Left ventricle myocardium inferior (tissue), 1 donor: ENCODE data around the gene CDH4. TPM values are rescaled to one million over a fixed set of nuclear protein-coding genes. Genes with fewer than 3 reads are reported as not detected.
A peak's percentile ranks its signal among the peaks of the same experiment; 100 is the strongest.

Source experiments
- DNase-seq: peaks from one replicate; pipeline ENCODE4 v3.0.0-alpha.2; 2020
- H3K27ac ChIP-seq: fragments of 200-600 bp; replicated peaks from 2 replicates; pipeline ENCODE4 v1.8.0; 2021
- H3K27me3 ChIP-seq: fragments of 200-600 bp; 2 replicates; pipeline ENCODE4 v1.8.0; 2021; ENCODE audit warnings: low read depth
- H3K36me3 ChIP-seq: fragments of 200-600 bp; 2 replicates; pipeline ENCODE4 v1.8.0; 2021
- H3K4me1 ChIP-seq: fragments of 200-600 bp; 2 replicates; pipeline ENCODE4 v1.8.0; 2021
- H3K4me3 ChIP-seq: fragments of 200-600 bp; 2 replicates; pipeline ENCODE4 v1.8.0; 2021; ENCODE audit warnings: mild to moderate bottlenecking, moderate library complexity
- H3K9me3 ChIP-seq: fragments of 200-600 bp; replicated peaks from 2 replicates; pipeline ENCODE4 v1.8.0; 2021
- intact Hi-C: fragments of 100-400 bp; cut with micrococcal nuclease; formaldehyde crosslinking; loops from one replicate; pipeline ENCODE4 v1.11.0; 2022
- total RNA-seq: library from RNA; stranded (reverse); fragmentation: NEBNext Ultra II Directional; extraction: Animal tissue kit (Norgen Biotek cat#: 25700); gene quantifications from one replicate; pipeline ENCODE4 v1.2.1, GENCODE V29; 2021
- TF ChIP-seq, protein P1 (sequence below): fragments of 200-600 bp; IDR thresholded peaks from 2 replicates; pipeline ENCODE4 v1.8.0; 2021; ENCODE audit warnings: antibody characterized with exemption, mild to moderate bottlenecking, borderline replicate concordance
- donor health status: DM: no; HTN: yes; CAD: no; lungs with severe emphysema.

CDH4 gene
- total RNA-seq, 1 donor from 2014 or later: 0.05 TPM

DNA sequence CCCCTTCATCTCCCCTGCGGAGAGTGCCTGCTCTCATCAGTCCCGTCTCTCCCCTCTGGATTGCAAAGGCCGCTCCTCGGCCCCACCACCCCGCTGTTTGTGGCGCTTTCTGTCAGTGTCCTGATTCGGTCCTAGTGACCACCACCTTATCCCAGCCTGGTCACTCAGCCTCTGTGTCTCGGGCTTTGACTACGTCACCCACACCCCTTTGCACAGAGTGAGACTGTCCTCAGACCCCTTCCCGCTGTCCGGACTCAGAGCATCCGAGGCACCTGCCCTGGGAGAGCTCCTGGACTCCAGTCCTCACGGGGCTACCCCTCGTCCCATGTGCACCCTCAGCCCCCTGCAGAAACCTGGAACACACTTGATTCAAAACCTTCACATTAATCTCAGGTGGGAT, 433.4 kb downstream of the CDH4 start:
- H3K27me3 ChIP-seq: peaks cover 76% of the 10 kb centered on the region
- no peaks in the 10 kb centered on the region for H3K9me3 ChIP-seq
- DNase-seq: no peak
- intact Hi-C loops: no loop called here
- H3K4me3 ChIP-seq: no peak overlapping the region
- no peak overlapping the region for H3K27ac ChIP-seq
- TF ChIP-seq, protein P1, sequence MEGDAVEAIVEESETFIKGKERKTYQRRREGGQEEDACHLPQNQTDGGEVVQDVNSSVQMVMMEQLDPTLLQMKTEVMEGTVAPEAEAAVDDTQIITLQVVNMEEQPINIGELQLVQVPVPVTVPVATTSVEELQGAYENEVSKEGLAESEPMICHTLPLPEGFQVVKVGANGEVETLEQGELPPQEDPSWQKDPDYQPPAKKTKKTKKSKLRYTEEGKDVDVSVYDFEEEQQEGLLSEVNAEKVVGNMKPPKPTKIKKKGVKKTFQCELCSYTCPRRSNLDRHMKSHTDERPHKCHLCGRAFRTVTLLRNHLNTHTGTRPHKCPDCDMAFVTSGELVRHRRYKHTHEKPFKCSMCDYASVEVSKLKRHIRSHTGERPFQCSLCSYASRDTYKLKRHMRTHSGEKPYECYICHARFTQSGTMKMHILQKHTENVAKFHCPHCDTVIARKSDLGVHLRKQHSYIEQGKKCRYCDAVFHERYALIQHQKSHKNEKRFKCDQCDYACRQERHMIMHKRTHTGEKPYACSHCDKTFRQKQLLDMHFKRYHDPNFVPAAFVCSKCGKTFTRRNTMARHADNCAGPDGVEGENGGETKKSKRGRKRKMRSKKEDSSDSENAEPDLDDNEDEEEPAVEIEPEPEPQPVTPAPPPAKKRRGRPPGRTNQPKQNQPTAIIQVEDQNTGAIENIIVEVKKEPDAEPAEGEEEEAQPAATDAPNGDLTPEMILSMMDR: no peak
- no peaks in the 10 kb centered on the region for H3K4me1 ChIP-seq
- H3K36me3 ChIP-seq: no peaks in the 10 kb centered on the region

DNA sequence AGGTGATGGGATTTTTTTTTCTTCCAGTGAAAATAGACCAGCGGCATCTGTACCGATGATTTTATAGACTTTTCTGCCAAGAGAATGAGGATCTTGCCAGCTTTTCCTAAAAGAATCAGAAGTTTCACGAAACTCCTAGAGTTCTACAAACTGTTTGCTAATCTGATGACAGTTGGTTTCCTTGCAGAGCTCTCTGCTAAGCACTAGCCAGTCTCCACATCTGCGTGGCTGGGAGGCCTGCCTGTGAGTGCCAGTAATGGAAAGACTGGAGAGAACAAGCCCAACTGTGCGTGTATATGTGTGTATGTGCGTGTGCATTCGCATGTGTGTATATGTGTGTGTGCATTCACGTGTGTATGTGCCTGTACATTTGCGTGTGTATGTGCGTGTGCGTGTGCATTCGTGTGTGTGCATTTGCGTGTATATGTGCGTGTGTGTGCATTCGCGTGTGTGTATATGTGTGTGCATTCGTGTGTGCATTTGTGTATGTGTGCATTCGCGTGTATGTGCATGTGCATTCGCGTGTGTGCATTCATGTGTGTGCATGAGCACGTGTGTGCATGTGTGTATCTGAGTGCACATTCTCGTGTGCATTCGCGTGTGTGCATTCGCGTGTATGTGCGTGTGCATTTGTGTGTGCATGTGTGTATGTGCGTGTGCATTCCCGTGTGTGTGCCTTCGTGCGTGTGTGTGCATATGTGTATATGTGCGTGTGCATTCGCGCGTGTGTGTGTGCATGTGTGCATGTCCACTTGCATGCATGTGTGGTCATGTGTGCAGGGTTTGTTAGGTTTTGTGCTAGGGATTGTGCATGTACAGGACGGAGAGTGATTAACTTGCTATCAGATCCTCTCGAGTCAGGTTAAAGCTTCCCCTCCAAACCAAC, 434.2 kb downstream of the CDH4 start:
- intact Hi-C loops: no loop called here
- DNase-seq: no peak
- no peaks in the 10 kb centered on the region for H3K9me3 ChIP-seq
- H3K27ac ChIP-seq: no peak overlapping the region
- no peak overlapping the region for H3K4me3 ChIP-seq
- no peaks in the 10 kb centered on the region for H3K4me1 ChIP-seq
- TF ChIP-seq, protein P1: no peak
- peaks cover 76% of the 10 kb centered on the region for H3K27me3 ChIP-seq
- no peaks in the 10 kb centered on the region for H3K36me3 ChIP-seq

DNA sequence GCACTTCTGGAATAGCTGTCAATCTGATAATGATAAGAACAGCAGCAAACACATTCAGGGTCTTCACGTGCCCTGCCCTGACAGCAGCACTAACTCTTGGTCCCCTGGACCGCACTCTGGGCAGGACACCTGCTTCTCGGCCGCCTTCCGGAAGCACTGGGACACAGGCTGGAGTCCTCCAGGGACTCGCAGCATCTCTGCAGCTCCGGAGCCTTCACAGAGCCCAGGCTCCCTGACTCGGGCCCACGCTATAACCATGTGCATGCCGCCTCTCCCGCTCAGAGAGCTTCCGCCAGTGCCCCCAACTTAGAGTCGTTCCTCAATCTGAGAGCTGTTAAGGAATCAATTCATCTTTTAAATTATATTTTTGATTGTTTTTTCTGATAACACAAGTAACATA, 436.4 kb downstream of the CDH4 start:
- Histone ChIP-seq H3K9me3 (no peaks in the 10 kb centered on the region), H3K4me1 (no peaks in the 10 kb centered on the region), H3K36me3 (no peaks in the 10 kb centered on the region), H3K4me3 (no peak overlapping the region), H3K27ac (no peak overlapping the region), H3K27me3 (peaks cover 68% of the 10 kb centered on the region)
- TF ChIP-seq, protein P1: no peak
- DNase-seq: no peak
- intact Hi-C loops: no loop called here

DNA sequence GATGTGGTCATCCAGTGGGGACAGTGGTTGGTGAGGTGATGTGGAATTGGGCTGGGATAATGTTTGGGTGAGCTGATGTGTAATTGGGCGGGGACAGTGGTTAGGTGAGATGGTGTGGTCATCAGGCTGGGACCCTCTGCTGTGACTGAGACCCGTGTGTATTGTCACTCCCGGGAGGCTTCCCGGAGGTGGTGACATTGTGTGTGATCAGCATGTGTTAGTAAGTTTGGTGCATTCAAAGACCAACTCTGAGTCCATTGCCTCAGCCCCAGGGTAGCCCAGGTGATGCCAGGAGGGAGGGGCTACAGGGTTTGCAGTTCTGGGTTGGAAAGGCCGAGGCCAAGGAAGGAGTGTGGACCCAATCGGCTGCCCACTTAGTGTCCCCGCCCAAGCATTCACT, 438.1 kb downstream of the CDH4 start:
- H3K27ac ChIP-seq: no peak overlapping the region
- intact Hi-C loops: no loop called here
- no peaks in the 10 kb centered on the region for H3K36me3 ChIP-seq
- H3K4me3 ChIP-seq: no peak overlapping the region
- H3K9me3 ChIP-seq: no peaks in the 10 kb centered on the region
- TF ChIP-seq, protein P1: no peak
- no peaks in the 10 kb centered on the region for H3K4me1 ChIP-seq
- peaks cover 68% of the 10 kb centered on the region for H3K27me3 ChIP-seq
- DNase-seq: peak; percentile 0

DNA sequence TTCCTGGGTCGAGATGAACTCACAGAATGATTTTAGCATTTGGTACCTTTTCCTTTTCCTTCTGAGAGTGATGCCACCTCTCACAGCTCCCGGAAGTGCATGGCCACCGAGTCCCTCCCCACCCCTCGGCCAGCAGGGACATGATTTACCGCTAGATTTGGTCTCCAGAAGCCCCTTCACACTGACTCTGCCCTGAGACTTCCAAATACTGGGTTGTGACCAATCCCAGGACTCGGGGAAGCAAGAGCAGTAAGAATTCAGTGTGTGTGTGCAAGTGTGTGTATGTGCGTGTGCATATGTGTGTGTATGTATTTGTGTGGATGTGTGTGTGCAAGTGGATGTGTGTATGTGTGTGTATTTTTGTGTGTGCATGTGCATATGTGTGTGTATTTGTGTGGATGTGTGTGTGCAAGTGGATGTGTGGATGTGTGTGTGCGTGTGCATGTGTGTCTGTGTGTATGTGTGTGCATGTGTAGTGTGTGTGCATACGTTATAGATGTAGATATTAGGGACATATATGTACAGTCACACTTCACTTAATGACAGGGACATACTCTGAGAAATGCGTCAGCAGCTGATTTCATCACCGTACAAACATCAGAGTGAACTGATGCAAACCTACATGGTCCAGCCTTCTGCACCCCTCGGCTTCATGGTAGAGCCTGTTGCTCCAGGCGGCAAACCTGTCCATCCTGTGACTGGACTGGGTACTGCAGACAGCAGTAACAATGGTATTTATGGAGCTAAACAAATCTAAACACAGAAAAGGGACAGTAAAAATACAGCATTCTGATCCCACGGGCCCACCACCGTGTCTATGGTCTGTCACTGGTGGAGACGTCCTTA, 439.2 kb downstream of the CDH4 start:
- intact Hi-C loops: no loop called here
- peak; percentile 3 for DNase-seq
- H3K27me3 ChIP-seq: peaks cover 71% of the 10 kb centered on the region

More for the DNA sequence above, 439.2 kb downstream of the CDH4 start:
- no peak overlapping the region for H3K27ac ChIP-seq
- H3K4me3 ChIP-seq: no peak overlapping the region
- no peaks in the 10 kb centered on the region for H3K9me3 ChIP-seq
- TF ChIP-seq, protein P1: no peak
- H3K4me1 ChIP-seq: no peaks in the 10 kb centered on the region
- no peaks in the 10 kb centered on the region for H3K36me3 ChIP-seq
